Tibial nerve (tissue), 4 donors: ENCODE data around the gene PDE3A. TPM values are rescaled to one million over a fixed set of nuclear protein-coding genes. Genes with fewer than 3 reads are reported as not detected.

ENCODE experiments used
- DNase-seq, 2 donors: peaks; one replicate each; pipeline ENCODE4 v3.0.0-alpha.2; 2019; ENCODE audit warnings: low spot score in 2 of 2
- H3K27ac ChIP-seq, 4 donors: fragments of 200-600 bp; sonication (generic) in 3 of 4; one replicate each; pipeline ENCODE4 v1.5.1; 2017 to 2019; ENCODE audit warnings: mild to moderate bottlenecking in 1 of 4
- H3K27me3 ChIP-seq, 2 donors: fragments of 200-600 bp; sonication (generic) in 1 of 2; one replicate each; pipeline versions ENCODE4 v1.5.1 to v1.6.0; 2017 to 2019
- H3K36me3 ChIP-seq, 3 donors: fragments of 200-600 bp; sonication (generic); one replicate each; pipeline ENCODE4 v1.5.1; 2018 to 2019
- H3K4me1 ChIP-seq, 4 donors: fragments of 200-600 bp; sonication (generic) in 3 of 4; one replicate each; pipeline ENCODE4 v1.5.1; 2017 to 2019
- H3K4me3 ChIP-seq, 4 donors: fragments of 200-600 bp; sonication (generic) in 3 of 4; one replicate each; pipeline ENCODE4 v1.5.1; 2017 to 2019; ENCODE audit warnings: mild to moderate bottlenecking in 1 of 4, moderate library complexity in 1 of 4
- H3K9me3 ChIP-seq, 4 donors: fragments of 200-600 bp; sonication (generic) in 3 of 4; one replicate each; pipeline ENCODE4 v1.5.1; 2017 to 2019
- EP300 ChIP-seq, 2 donors: sonication (generic); formaldehyde crosslinking; IDR thresholded peaks; one replicate each; pipeline ENCODE4 v1.6.1; 2017; ENCODE audit warnings: antibody characterized with exemption in 2 of 2, mild to moderate bottlenecking in 1 of 2
- POLR2A ChIP-seq, 2 donors: fragments of 450-650 bp; IDR thresholded peaks; one replicate each; pipeline ENCODE4 v1.6.1; 2017; ENCODE audit warnings: antibody characterized with exemption in 2 of 2, mild to moderate bottlenecking in 2 of 2, moderate library complexity in 2 of 2
- WGBS, 2 donors: methylation state at CpG; one replicate each; pipeline ENCODE4 v1.1.5; 2018; 5-methylcytosine and 5-hydroxymethylcytosine counted together
- total RNA-seq, 4 donors: library from RNA; depleted of rRNA; stranded (reverse); fragments of >200 nt; gene quantifications; one replicate each; pipeline ENCODE4 v1.1.0, GENCODE V29; 2016
- TF ChIP-seq, protein P1 (sequence below), 5 experiments: fragments of 200-600 bp in 3 of 5; fragments of 450-650 bp in 2 of 5; sonication (generic) in 3 of 5; IDR thresholded peaks; one replicate each; pipeline ENCODE4 v1.5.1; 2016 to 2019; ENCODE audit warnings: antibody characterized with exemption in 5 of 5, mild to moderate bottlenecking in 3 of 5, moderate library complexity in 2 of 5

The PDE3A gene
- total RNA-seq, 4 donors from 2014 or later = 11.4 to 17.6 (median 12.9) TPM

DNA sequence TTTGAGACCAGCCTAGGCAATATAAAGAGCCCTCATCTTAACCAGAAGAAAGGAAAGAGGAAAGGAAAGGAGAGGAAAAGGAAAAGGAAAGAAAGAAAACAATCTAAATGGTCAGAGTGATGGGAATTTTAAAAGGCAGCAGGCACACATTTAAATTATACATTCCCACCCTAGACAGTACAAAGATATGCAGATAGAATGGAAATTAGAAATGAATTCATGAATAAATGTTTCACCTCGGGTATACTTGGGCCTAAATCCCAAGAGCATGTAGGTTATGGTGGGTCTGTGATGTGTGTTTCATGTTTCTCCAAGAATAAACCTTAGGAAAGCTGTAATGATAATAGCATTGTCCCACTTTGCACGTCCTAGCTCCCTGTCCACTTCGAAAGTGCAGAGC, 222.2 kb downstream of the PDE3A start:
- Histone ChIP-seq H3K4me1 (peaks cover 0 to 12% (median 0%) of the 10 kb centered on the region in 4 donors), H3K27ac (no peak overlapping the region), H3K36me3 (no peaks in the 10 kb centered on the region), H3K27me3 (no peaks in the 10 kb centered on the region), H3K4me3 (no peak overlapping the region), H3K9me3 (no peaks in the 10 kb centered on the region)
- 77 to 78% methylated on average over 3 of the region's 3 CpGs for WGBS, 2 donors
- TF ChIP-seq EP300 (IDR thresholded peaks at IDR 0.05) (no peak), POLR2A (IDR thresholded peaks at IDR 0.05) (no peak)
- TF ChIP-seq, protein P1, sequence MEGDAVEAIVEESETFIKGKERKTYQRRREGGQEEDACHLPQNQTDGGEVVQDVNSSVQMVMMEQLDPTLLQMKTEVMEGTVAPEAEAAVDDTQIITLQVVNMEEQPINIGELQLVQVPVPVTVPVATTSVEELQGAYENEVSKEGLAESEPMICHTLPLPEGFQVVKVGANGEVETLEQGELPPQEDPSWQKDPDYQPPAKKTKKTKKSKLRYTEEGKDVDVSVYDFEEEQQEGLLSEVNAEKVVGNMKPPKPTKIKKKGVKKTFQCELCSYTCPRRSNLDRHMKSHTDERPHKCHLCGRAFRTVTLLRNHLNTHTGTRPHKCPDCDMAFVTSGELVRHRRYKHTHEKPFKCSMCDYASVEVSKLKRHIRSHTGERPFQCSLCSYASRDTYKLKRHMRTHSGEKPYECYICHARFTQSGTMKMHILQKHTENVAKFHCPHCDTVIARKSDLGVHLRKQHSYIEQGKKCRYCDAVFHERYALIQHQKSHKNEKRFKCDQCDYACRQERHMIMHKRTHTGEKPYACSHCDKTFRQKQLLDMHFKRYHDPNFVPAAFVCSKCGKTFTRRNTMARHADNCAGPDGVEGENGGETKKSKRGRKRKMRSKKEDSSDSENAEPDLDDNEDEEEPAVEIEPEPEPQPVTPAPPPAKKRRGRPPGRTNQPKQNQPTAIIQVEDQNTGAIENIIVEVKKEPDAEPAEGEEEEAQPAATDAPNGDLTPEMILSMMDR (IDR thresholded peaks at IDR 0.05) = no peak
- DNase-seq = no peak

DNA sequence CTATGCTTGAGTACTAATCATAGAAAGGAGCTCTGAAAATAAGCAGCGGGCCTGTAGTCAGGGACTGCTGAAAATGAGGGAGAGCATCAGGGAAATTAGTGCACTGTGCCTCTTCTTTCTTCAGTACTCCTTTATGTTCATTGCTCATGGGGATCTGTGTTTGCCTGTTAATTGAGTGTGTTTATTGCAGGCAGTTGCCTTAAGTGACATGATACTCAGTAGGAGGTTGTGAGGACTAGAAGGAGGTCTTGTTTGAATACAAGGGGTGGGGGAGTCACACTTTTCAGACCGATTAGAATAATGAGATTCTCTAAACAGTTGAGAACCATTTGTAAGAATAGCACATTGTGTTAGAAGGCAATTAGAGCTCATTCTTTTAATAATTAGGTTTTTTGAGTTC, 224.2 kb downstream of the PDE3A start:
- TF ChIP-seq, protein P1 (IDR thresholded peaks at IDR 0.05) = no peak
- TF ChIP-seq EP300 (IDR thresholded peaks at IDR 0.05) (no peak), POLR2A (IDR thresholded peaks at IDR 0.05) (no peak)
- Histone ChIP-seq H3K4me1 (peaks cover 0 to 10% (median 0%) of the 10 kb centered on the region in 4 donors), H3K27me3 (no peaks in the 10 kb centered on the region), H3K4me3 (no peak overlapping the region), H3K9me3 (no peaks in the 10 kb centered on the region), H3K27ac (no peak overlapping the region), H3K36me3 (no peaks in the 10 kb centered on the region)
- no peak for DNase-seq
- 52 to 69% methylated on average over 2 of the region's 2 CpGs for WGBS, 2 donors

DNA sequence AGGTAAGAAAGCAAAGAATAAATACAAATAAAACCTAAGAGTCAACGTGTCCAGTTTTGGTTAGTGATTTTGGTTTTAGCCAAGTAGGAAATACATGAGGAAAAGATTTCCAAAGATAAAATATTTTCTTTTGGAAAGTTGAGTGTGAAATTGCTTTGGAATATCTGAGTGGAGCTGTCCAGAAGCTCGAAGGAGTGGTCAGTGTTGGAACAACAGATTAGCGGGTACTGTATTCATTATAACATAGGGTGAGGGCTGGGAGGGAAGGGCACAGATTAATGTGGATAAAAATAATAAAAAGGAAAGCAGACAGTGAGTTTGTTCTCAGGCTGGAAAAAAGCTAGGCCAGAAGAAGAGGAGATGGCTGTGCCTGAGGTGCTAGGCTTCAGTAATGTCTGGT, 225.3 kb downstream of the PDE3A start:
- WGBS, 2 donors = 58 to 60% methylated on average over 3 of the region's 3 CpGs
- no peak for DNase-seq
- no peaks in the 10 kb centered on the region for H3K4me1 ChIP-seq
- no peaks in the 10 kb centered on the region for H3K27me3 ChIP-seq
- TF ChIP-seq POLR2A (IDR thresholded peaks at IDR 0.05) (no peak), EP300 (IDR thresholded peaks at IDR 0.05) (no peak)
- TF ChIP-seq, protein P1 (IDR thresholded peaks at IDR 0.05) = no peak
- H3K9me3 ChIP-seq = no peaks in the 10 kb centered on the region
- H3K36me3 ChIP-seq = no peaks in the 10 kb centered on the region
- no peak overlapping the region for H3K4me3 ChIP-seq
- H3K27ac ChIP-seq = peak overlapping the region in 1 of 4 donors; percentile 54

DNA sequence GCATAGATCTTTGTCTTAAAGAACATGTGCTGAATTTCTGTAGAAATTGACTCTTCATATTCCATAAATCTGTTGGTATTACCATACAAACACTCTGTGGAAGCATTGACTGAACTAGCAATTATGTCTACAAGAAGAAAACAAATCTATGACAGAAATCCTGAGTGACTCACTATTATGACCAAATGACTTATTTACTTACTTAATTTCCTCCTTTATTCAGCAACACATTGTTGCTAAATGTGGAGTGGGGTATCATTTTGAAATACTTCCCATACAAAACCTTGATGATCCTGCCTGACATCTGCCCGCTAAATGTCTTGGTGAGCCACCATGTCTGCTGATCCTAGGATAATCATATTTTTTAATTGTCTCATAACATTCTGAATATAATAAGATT, 227.7 kb downstream of the PDE3A start:
- TF ChIP-seq EP300 (IDR thresholded peaks at IDR 0.05) = no peak
- TF ChIP-seq, protein P1 (IDR thresholded peaks at IDR 0.05) = no peak
- TF ChIP-seq POLR2A (IDR thresholded peaks at IDR 0.05) = no peak
- H3K9me3 ChIP-seq = no peaks in the 10 kb centered on the region
- 51 to 62% methylated on average over 1 of the region's 1 CpG for WGBS, 2 donors

DNA sequence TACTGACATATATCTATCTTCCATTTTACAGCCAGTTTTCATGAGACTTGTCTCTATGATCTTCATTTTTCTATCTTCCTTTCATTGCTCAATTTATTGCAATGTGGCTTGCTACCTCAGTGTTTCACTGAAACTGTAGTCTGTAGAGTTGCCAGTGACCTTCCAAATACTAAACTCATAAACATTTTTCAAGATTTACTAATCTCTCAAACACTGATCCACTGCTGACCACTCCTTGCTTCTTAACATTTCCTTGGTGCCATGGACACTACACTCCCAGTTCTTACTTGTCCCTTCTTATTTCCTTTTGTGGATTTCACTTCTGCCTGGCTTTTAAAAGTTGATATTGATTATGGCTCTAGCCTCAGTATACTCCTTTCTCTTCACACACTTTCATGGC, 231.4 kb downstream of the PDE3A start:
- H3K4me1 ChIP-seq = peaks cover 0 to 17% (median 0%) of the 10 kb centered on the region in 4 donors

More for the DNA sequence above, 227.7 kb downstream of the PDE3A start:
- Histone ChIP-seq H3K4me3 (no peak overlapping the region), H3K4me1 (no peaks in the 10 kb centered on the region), H3K27me3 (no peaks in the 10 kb centered on the region), H3K36me3 (no peaks in the 10 kb centered on the region), H3K27ac (no peak overlapping the region)
- DNase-seq = no peak

More for the DNA sequence above, 231.4 kb downstream of the PDE3A start:
- Histone ChIP-seq H3K27me3 (no peaks in the 10 kb centered on the region), H3K36me3 (no peaks in the 10 kb centered on the region), H3K9me3 (no peaks in the 10 kb centered on the region), H3K4me3 (no peak overlapping the region), H3K27ac (no peak overlapping the region)
- no peak for DNase-seq
- TF ChIP-seq, protein P1 (IDR thresholded peaks at IDR 0.05) = no peak
- no peak for TF ChIP-seq POLR2A (IDR thresholded peaks at IDR 0.05)
- no peak for TF ChIP-seq EP300 (IDR thresholded peaks at IDR 0.05)
